A172 (cell line): ENCODE data around the gene DHX32. TPM values are rescaled to one million over a fixed set of nuclear protein-coding genes. Genes with fewer than 3 reads are reported as not detected.

ENCODE experiments used
- DNase-seq: peaks from one replicate; pipeline ENCODE4 v3.0.0-alpha.2; 2015; ENCODE audit warnings: low spot score
- total RNA-seq: library from RNA; depleted of rRNA; stranded (reverse); fragments of >200 nt; shearing (Covaris generic); gene quantifications from 2 replicates; pipeline ENCODE4 v1.2.3, GENCODE V29; 2014; rRNA removed

Gene DHX32
- total RNA-seq, 1 experiment from 2014 or later: 40.1 TPM

DNA sequence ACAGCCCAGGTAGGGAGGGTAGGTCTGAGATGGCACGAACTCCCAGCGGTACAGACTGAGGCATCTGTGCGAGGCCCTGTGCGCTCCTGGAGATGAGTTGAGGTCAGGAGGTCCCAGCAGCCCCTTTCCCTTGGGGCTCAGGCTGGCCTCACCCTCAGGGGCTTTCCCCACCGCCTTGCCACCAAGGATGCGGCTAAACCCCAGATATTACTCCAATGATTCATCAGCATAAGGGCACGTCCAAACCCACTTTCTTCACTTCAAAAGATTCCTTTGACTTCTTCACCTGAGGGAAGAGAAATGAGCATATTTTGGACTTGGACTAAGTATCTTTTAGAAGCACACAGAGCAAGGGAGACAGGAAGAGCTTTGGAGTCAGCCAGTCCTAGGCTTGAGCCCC, 78.4 kb downstream of the DHX32 start:
- DNase-seq: no peak

GRCh38 chr10:125802131-125802530, 79.0 kb downstream of the DHX32 start:
- no peak for DNase-seq

GRCh38 chr10:125801574-125801973, 79.5 kb downstream of the DHX32 start:
- no peak for DNase-seq

DNA sequence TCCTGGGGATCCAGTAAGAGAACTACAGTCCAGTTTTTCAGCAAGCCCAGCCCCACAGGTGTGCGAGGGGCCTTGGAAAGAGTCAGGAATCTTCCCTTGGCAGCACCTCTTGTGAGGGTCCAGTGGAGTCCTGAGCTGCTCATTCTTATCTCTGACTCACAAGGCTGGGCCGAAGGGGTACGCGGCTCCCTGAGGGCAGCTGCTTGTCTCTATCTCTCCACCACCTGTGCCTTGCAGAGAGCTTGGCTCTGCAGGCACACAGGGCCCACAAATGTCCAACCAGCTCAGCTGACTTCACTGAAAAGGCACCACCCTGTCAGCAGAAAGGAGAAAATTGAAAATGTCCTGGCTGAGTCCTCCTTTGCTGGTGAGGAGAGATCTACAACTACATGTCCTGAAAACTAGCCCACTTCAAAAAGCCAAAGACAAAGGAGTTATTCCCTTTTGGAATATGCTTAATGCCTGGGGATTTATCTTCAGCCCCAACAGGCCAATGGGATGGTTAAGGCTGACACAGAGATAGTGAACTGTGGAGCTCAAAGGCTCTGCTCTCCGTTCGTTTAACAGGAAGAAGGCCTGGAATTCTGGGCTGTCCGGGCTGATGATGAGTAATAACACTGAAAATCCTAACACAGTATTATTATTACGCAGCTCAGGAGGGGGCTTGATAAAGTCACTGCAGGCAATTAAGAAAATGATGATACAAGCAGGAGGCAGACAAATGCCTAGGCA, 81.5 kb downstream of the DHX32 start:
- no peak for DNase-seq

DNA sequence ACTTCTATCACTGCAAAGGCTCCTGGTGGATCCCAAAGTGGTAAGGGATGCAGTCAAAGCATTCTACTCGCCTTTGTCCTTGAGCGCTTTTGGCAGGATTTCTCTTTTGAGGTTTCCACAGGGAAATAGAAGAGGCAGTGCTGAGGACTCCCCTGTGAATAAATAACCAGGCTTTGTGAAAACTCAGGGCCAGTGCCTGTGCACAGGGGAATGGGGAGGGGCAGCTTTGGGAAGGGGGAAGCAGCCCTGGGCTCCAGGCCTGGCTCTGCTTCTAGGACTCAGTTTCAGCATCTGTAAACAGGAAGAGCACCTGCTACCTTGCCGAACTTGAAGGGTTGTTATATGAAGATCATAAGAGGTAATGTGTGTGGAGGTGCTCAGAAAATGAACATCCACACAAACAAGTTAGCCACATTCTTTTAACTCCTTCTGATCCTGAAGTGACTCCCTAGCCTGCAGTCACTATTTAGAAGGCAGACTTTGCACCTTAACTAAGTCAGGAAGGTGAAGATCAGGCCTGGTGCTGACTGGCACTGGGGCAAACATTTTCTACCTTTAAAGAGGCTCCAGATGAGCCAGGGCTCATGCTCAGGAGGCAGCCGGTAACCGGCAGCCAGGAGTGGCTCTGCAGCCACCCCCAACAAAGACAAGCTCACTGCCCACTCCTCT, 83.0 kb downstream of the DHX32 start:
- DNase-seq: no peak

DNA sequence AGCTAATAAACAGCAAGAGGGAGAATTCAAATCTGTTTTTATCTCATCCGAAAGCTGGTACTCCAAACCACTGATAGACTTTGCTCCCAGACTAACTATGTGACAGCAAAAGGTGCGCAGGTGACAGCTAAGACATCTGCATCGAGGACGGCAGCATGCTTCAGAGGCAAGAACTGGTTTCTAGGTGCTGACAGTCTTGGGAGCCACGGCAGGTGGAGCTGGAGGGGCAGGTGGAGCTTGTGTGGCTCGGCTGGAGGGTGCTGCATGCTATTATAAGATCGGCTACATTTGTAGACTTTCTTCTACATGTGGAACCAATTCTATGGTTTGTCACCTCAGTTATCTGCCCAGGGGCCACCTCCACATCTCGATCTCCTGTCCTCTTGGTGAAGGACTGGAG, 83.7 kb downstream of the DHX32 start:
- DNase-seq: no peak

DNA sequence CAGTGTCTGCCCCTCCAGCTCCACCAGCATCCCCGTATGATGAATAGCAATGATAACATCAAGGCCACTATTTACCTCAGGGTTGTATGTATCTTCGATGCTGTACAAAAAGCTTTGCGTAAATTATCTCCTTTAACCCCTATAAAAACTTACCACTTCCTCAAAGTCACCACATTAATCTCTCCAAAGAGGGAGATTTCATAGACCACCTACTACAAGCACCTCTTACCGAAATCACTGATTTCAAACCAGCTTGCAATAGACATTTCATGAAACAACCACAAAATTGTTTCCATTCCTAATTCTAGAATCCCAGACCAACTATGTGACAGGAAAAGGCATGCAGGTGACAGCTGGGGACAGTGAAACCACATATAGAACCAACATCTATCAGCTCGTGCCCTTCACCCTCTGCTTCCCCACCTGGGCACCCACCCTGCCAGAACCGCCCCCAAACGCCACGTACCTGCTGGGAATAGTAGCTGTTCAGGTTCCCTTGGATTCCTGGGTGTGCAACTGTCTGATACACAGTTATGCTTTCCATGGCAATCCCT, 85.4 kb downstream of the DHX32 start:
- DNase-seq: no peak

DNA sequence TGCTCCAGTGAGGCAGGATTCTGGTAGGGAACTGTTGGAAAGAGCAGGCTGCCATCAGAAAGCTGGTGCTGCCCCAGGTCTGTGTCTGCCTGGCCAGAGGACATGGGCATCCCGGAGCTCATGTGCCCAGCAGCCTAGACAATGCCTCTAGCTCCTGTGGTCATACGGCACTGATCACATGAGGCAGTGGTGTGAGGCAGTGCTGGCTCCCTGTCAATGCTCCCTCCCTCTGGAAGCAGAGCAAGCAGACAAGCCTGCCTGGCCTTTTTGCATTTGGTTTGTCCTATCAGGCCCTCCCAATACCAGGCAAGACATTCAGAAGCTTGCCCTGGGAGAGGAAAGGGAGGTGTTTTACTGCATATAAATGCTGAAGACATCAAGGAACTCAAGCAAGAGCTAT, 86.0 kb downstream of the DHX32 start:
- no peak for DNase-seq

DNA sequence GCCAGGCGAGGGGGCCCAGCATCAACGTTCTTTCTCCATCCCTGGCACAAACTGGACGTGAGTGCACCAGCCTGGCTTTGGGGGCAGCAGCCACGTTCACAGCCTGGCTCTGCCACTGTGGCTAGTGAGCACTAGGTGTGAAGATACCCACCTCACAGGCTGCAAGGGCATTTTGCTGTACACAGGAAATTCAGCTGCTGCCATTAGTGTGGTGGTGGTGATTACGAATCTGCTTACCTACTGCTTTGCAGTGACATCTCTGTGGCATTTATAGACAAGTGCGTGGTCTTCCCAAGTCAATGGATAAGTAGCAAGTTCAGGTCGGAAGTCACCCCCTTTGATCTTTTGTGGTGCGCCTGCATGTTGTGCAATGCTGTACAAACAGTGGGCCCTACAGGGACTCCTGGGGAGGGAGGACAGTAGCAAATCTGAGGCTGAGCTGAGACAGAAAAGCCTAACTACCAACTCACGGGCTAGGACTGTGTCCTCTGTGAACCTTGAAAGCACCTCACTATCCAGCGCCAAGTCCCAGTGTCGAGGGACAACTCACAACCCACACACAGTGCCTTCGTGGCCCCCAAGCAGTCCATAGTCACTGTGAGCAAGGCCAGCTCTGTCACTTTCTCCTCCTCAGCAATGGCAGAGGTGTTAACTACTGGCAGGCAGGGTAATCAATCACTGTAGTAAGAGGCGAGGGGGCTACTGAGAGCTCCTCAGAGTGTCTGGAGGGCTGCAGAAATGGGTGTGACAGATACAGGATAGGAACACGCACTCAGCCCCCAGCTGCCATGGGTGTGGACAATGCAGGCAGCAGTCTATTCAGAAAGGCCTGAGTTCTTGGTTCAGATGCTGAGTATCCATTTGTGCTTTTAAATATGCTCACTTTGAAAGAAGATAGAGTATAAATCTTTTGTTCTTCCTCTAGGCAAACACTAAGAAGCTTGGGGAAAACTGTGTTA, 88.5 kb downstream of the DHX32 start:
- DNase-seq: no peak

DNA sequence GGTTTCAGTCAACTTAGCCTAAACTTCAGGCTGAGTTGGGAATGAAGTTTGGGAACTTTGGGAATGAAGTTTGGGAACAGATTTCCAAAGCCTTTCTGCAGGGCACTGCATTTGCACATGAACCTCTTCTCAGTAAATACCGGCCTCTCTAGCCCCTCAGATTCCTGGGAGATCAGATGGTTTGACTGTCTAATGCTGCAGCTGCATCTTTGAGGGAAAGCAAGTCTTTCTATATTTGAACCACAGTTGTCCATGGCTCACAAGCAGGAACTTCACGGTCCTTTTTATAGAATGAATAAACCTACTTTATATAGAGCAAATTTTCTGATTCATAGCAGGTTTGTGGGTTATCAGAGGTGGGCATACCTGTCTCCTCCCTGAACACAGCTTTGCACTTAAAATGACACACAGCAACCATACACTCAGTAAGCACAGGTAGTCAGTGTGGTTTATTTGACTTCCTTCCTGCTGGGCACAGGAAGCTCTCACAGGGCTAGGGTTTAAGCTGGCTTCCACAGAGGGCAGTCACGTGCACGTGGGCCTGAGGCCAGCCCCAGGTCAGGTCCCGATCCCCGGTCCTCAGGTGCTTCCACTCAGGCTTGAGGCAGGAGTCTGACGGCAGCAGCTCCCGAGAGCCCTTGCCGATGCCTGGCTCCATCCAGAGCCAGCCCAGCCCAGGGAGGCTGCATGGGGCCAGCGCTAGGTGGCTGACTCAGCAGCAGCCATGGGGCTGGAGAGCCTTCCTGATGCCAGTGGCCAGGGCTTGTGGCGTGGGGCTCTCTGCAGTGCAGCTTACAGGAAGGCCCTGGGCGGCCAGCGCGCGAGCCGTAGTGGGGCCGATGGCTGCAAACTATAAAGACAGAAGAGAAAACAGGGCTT, 92.7 kb downstream of the DHX32 start:
- no peak for DNase-seq

Other genes starting within 250 kb of the DHX32 start
- not detected in 2 replicates for gene TEX36, start 198.1 kb downstream of the DHX32 start, total RNA-seq
- 16.5 and 17.5 TPM in 2 replicates for gene EDRF1, start 161.6 kb downstream of the DHX32 start, total RNA-seq
- gene MMP21, start 105.5 kb downstream of the DHX32 start, total RNA-seq: not detected in 2 replicates
- gene UROS, start 58.0 kb downstream of the DHX32 start, total RNA-seq: 98.4 and 101 TPM in 2 replicates
- gene BCCIP, start 57.7 kb downstream of the DHX32 start, total RNA-seq: 61.7 and 67.1 TPM in 2 replicates
- 4.9 and 8.2 TPM in 2 replicates for gene FANK1, start 15.3 kb upstream of the DHX32 start, total RNA-seq